ENCODE results near the gene CACNA1C.

- TF ChIP-seq CTCF (conservative IDR thresholded peaks at IDR 0.05; ENCODE audit: low read depth, low read length) (no peak), EZH2 (IDR thresholded peaks at IDR 0.05; ENCODE audit: borderline replicate concordance, low read depth, low read length, poor library complexity, severe bottlenecking) (no peak)
Measured at GRCh38 chr12:2225696-2226095, 172.9 kb downstream of the CACNA1C start.

Data from A673 (cell line).